ENCODE data around the gene RPS6KC1. TPM values are rescaled to one million over a fixed set of nuclear protein-coding genes. Genes with fewer than 3 reads are reported as not detected.

The RPS6KC1 gene
- total RNA-seq, 1 experiment from 2014 or later = 20.5 TPM

DNA sequence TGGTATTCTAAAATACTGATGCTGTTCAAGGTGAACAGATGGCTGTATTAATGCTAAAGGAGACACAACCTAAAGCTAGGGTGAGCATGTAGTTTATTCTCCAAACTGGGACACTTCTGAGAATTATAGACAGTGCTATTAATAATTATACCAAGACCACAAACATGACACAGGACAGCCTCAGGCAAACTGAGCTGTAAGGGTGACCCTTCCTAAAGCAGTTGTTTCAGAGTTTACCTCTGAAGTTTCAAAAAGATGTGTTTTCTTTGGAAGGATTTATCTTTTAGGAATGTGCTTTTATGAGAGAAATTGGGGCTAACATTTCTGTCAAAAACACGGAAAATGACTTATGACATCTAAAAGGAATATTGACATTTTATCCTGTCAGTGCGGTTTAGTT lies 68.8 kb downstream of the RPS6KC1 start:
- in situ Hi-C loops (cut with HindIII; ENCODE audit: low pct_unique_long_range_greater_than_20kb, low sequenced_read_pairs) = no loop called here
- intact Hi-C loops (cut with micrococcal nuclease; ENCODE audit: unreplicated experiment) = no loop called here
- BruUV-seq (replicated peaks) = no TSS peak
- Histone ChIP-seq H3K27ac (ENCODE audit: low read length) (no peak overlapping the region), H3K4me1 (ENCODE audit: control insufficient read depth, insufficient read depth, low read length) (peaks cover 14% of the 10 kb centered on the region), H3K36me3 (ENCODE audit: control insufficient read depth, insufficient read depth, low read length) (no peaks in the 10 kb centered on the region; the same call in 1 of the 2 replicates), H3K9me3 (ENCODE audit: control insufficient read depth, insufficient read depth, low read depth, low read length) (no peaks in the 10 kb centered on the region), H3K4me3 (ENCODE audit: low read depth in 2 of 2, low read length in 2 of 2) (no peak overlapping the region), H3K27me3 (ENCODE audit: control insufficient read depth, insufficient read depth, low read length) (no peaks in the 10 kb centered on the region)
- TF ChIP-seq POLR2AphosphoS5 (IDR thresholded peaks at IDR 0.05; ENCODE audit: low read depth, low read length) = no peak
- no peak for TF ChIP-seq SIN3A (IDR thresholded peaks at IDR 0.05; ENCODE audit: borderline replicate concordance, insufficient read depth, low read depth, low read length)
- TF ChIP-seq TCF7L2 (IDR thresholded peaks at IDR 0.05; ENCODE audit: low read depth, low read length) = no peak
- TF ChIP-seq, protein P1, sequence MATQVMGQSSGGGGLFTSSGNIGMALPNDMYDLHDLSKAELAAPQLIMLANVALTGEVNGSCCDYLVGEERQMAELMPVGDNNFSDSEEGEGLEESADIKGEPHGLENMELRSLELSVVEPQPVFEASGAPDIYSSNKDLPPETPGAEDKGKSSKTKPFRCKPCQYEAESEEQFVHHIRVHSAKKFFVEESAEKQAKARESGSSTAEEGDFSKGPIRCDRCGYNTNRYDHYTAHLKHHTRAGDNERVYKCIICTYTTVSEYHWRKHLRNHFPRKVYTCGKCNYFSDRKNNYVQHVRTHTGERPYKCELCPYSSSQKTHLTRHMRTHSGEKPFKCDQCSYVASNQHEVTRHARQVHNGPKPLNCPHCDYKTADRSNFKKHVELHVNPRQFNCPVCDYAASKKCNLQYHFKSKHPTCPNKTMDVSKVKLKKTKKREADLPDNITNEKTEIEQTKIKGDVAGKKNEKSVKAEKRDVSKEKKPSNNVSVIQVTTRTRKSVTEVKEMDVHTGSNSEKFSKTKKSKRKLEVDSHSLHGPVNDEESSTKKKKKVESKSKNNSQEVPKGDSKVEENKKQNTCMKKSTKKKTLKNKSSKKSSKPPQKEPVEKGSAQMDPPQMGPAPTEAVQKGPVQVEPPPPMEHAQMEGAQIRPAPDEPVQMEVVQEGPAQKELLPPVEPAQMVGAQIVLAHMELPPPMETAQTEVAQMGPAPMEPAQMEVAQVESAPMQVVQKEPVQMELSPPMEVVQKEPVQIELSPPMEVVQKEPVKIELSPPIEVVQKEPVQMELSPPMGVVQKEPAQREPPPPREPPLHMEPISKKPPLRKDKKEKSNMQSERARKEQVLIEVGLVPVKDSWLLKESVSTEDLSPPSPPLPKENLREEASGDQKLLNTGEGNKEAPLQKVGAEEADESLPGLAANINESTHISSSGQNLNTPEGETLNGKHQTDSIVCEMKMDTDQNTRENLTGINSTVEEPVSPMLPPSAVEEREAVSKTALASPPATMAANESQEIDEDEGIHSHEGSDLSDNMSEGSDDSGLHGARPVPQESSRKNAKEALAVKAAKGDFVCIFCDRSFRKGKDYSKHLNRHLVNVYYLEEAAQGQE (IDR thresholded peaks at IDR 0.05; ENCODE audit: insufficient read depth in 1 of 2, low read depth in 2 of 2, low read length in 1 of 2) = no peak
- TF ChIP-seq, protein P2, sequence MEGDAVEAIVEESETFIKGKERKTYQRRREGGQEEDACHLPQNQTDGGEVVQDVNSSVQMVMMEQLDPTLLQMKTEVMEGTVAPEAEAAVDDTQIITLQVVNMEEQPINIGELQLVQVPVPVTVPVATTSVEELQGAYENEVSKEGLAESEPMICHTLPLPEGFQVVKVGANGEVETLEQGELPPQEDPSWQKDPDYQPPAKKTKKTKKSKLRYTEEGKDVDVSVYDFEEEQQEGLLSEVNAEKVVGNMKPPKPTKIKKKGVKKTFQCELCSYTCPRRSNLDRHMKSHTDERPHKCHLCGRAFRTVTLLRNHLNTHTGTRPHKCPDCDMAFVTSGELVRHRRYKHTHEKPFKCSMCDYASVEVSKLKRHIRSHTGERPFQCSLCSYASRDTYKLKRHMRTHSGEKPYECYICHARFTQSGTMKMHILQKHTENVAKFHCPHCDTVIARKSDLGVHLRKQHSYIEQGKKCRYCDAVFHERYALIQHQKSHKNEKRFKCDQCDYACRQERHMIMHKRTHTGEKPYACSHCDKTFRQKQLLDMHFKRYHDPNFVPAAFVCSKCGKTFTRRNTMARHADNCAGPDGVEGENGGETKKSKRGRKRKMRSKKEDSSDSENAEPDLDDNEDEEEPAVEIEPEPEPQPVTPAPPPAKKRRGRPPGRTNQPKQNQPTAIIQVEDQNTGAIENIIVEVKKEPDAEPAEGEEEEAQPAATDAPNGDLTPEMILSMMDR (IDR thresholded peaks at IDR 0.05) = no peak
- ChIA-PET CTCF (no interaction called here), POLR2A (no interaction called here)
- DNase-seq (ENCODE audit: low read depth, low spot score) (no peak), ATAC-seq (no peak)

DNA sequence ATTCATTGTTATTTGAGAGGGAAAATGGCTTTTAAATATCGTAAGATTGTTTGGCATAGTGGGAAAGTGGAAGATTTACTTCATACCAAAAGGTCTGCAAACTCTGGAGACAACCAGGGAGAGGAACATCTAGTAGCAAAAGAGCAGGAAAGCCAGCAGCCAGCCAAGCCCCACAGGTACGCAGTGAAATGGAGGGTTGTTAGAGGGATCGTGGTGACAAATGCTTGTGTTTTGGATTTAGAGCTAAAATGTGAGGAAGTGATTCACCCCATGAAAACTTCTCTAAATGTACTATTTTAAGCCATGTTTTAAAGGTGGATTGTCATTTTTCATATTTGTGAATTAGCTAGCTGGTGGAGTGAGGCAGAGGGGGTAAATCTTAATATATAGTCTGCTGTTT lies 69.3 kb downstream of the RPS6KC1 start:
- ChIA-PET POLR2A (no interaction called here), CTCF (no interaction called here)
- DNase-seq (ENCODE audit: low read depth, low spot score) = no peak
- ATAC-seq = no peak
- intact Hi-C loops (cut with micrococcal nuclease; ENCODE audit: unreplicated experiment) = no loop called here
- TF ChIP-seq POLR2AphosphoS5 (IDR thresholded peaks at IDR 0.05; ENCODE audit: low read depth, low read length) (no peak), SIN3A (IDR thresholded peaks at IDR 0.05; ENCODE audit: borderline replicate concordance, insufficient read depth, low read depth, low read length) (no peak)
- Histone ChIP-seq H3K36me3 (ENCODE audit: control insufficient read depth, insufficient read depth, low read length) (no peaks in the 10 kb centered on the region; the same call in 1 of the 2 replicates), H3K9me3 (ENCODE audit: control insufficient read depth, insufficient read depth, low read depth, low read length) (no peaks in the 10 kb centered on the region), H3K4me3 (ENCODE audit: low read depth in 2 of 2, low read length in 2 of 2) (no peak overlapping the region), H3K4me1 (ENCODE audit: control insufficient read depth, insufficient read depth, low read length) (peaks cover 14% of the 10 kb centered on the region), H3K27me3 (ENCODE audit: control insufficient read depth, insufficient read depth, low read length) (no peaks in the 10 kb centered on the region), H3K27ac (ENCODE audit: low read length) (no peak overlapping the region)
- in situ Hi-C loops (cut with HindIII; ENCODE audit: low pct_unique_long_range_greater_than_20kb, low sequenced_read_pairs) = no loop called here
- no TSS peak for BruUV-seq (replicated peaks)

DNA sequence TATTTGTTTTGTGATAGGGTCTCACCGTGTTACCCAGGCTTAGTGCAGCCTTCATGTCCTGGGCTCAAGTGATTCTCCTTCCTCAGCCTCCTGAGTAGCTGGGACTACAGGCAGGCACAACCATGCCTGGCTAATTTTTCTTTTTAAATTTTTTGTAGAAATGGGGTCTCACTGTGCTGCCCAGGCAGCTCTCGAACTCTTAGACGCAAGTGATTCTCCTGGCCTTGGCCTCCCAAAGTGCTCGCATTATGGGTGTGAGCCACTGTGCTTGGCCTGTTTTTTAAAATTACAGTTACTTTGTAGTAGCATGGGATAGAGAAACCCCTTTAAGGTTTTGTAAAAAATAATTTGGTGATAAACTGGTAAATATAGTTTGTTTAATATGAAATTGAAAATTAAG lies 69.9 kb downstream of the RPS6KC1 start:
- Histone ChIP-seq H3K4me1 (ENCODE audit: control insufficient read depth, insufficient read depth, low read length) (peaks cover 16% of the 10 kb centered on the region), H3K27ac (ENCODE audit: low read length) (no peak overlapping the region), H3K4me3 (ENCODE audit: low read depth in 2 of 2, low read length in 2 of 2) (no peak overlapping the region), H3K27me3 (ENCODE audit: control insufficient read depth, insufficient read depth, low read length) (no peaks in the 10 kb centered on the region), H3K9me3 (ENCODE audit: control insufficient read depth, insufficient read depth, low read depth, low read length) (no peaks in the 10 kb centered on the region), H3K36me3 (ENCODE audit: control insufficient read depth, insufficient read depth, low read length) (no peaks in the 10 kb centered on the region; the same call in 1 of the 2 replicates)
- DNase-seq (ENCODE audit: low read depth, low spot score) = no peak
- ChIA-PET POLR2A (no interaction called here), CTCF (no interaction called here)
- BruUV-seq (replicated peaks) = no TSS peak
- no peak for ATAC-seq
- TF ChIP-seq, protein P2 (IDR thresholded peaks at IDR 0.05) = no peak
- TF ChIP-seq TCF7L2 (IDR thresholded peaks at IDR 0.05; ENCODE audit: low read depth, low read length) = no peak
- no peak for TF ChIP-seq POLR2AphosphoS5 (IDR thresholded peaks at IDR 0.05; ENCODE audit: low read depth, low read length)
- TF ChIP-seq SIN3A (IDR thresholded peaks at IDR 0.05; ENCODE audit: borderline replicate concordance, insufficient read depth, low read depth, low read length) = no peak
- TF ChIP-seq, protein P1 (IDR thresholded peaks at IDR 0.05; ENCODE audit: insufficient read depth in 1 of 2, low read depth in 2 of 2, low read length in 1 of 2) = no peak
- in situ Hi-C loops (cut with HindIII; ENCODE audit: low pct_unique_long_range_greater_than_20kb, low sequenced_read_pairs) (no loop called here), intact Hi-C loops (cut with micrococcal nuclease; ENCODE audit: unreplicated experiment) (no loop called here)

All from Panc1 (cell line).